ENCODE results near the gene MUSTN1. TPM values are rescaled to one million over a fixed set of nuclear protein-coding genes. Genes with fewer than 3 reads are reported as not detected.

MUSTN1 gene
- polyA plus RNA-seq, 1 experiment = not detected

GRCh38 chr3:52841981-52842340, 7.1 kb upstream of the MUSTN1 start:
- POLR2A ChIA-PET = no interaction called here
- H3K4me3 ChIP-seq (ENCODE audit: low read depth, low read length) = no peak overlapping the region
- CTCF ChIA-PET = no interaction called here

GRCh38 chr3:52841211-52841980, 6.6 kb upstream of the MUSTN1 start:
- Histone ChIP-seq H3K27me3 (ENCODE audit: control insufficient read depth, insufficient read depth, low read length) (no peaks in the 10 kb centered on the region), H3K4me3 (ENCODE audit: low read depth, low read length) (no peak overlapping the region), H3K36me3 (ENCODE audit: control insufficient read depth, insufficient read depth, low read length) (peaks cover 6% of the 10 kb centered on the region)
- no peak for DNase-seq (ENCODE audit: low read depth)
- no peak for TF ChIP-seq CTCF (IDR thresholded peaks at IDR 0.05; ENCODE audit: insufficient read depth, low read depth, low read length)
- ChIA-PET POLR2A (interaction anchor here (0.7 kb wide), 1 partner anchor 51 kb away, joined by 16 read pairs; no protein-coding TSS in a partner anchor), CTCF (interaction anchor here (0.8 kb wide), 1 partner anchor 21 kb away, joined by 3 read pairs; no protein-coding TSS in a partner anchor)

More at GRCh38 chr3:52841981-52842340, 7.1 kb upstream of the MUSTN1 start:
- peaks cover 6% of the 10 kb centered on the region for H3K36me3 ChIP-seq (ENCODE audit: control insufficient read depth, insufficient read depth, low read length)
- H3K27me3 ChIP-seq (ENCODE audit: control insufficient read depth, insufficient read depth, low read length) = no peaks in the 10 kb centered on the region
- no peak for DNase-seq (ENCODE audit: low read depth)
- TF ChIP-seq CTCF (IDR thresholded peaks at IDR 0.05; ENCODE audit: insufficient read depth, low read depth, low read length) = no peak

GRCh38 chr3:52839892-52840545, 5.2 kb upstream of the MUSTN1 start:
- no peaks in the 10 kb centered on the region for H3K27me3 ChIP-seq (ENCODE audit: control insufficient read depth, insufficient read depth, low read length)
- ChIA-PET POLR2A (no interaction called here), CTCF (interaction anchor here (1.0 kb wide), 1 partner anchor 95 kb away, joined by 3 read pairs; no protein-coding TSS in a partner anchor)
- no peak for TF ChIP-seq CTCF (IDR thresholded peaks at IDR 0.05; ENCODE audit: insufficient read depth, low read depth, low read length)
- peaks cover 9% of the 10 kb centered on the region for H3K36me3 ChIP-seq (ENCODE audit: control insufficient read depth, insufficient read depth, low read length)
- no peak for DNase-seq (ENCODE audit: low read depth)
- no peak overlapping the region for H3K4me3 ChIP-seq (ENCODE audit: low read depth, low read length)

- ChIA-PET POLR2A (no interaction called here), CTCF (interaction anchor here (1.0 kb wide), 1 partner anchor 96 kb away, joined by 3 read pairs; no protein-coding TSS in a partner anchor)
- H3K27me3 ChIP-seq (ENCODE audit: control insufficient read depth, insufficient read depth, low read length) = no peaks in the 10 kb centered on the region
- no peak for TF ChIP-seq CTCF (IDR thresholded peaks at IDR 0.05; ENCODE audit: insufficient read depth, low read depth, low read length)
- peaks cover 9% of the 10 kb centered on the region for H3K36me3 ChIP-seq (ENCODE audit: control insufficient read depth, insufficient read depth, low read length)
- no peak for DNase-seq (ENCODE audit: low read depth)
- no peak overlapping the region for H3K4me3 ChIP-seq (ENCODE audit: low read depth, low read length)
These were observed 4.4 kb upstream of the MUSTN1 start for GRCh38 chr3:52839268-52839575.

- ChIA-PET POLR2A (no interaction called here), CTCF (interaction anchor here (0.5 to 5.3 kb wide), 5 partner anchors 8 to 294 kb away, joined by 3 to 30 read pairs (median 3); no protein-coding TSS in a partner anchor)
- TF ChIP-seq CTCF (IDR thresholded peaks at IDR 0.05; ENCODE audit: insufficient read depth, low read depth, low read length) = no peak
- DNase-seq (ENCODE audit: low read depth) = no peak
- Histone ChIP-seq H3K27me3 (ENCODE audit: control insufficient read depth, insufficient read depth, low read length) (no peaks in the 10 kb centered on the region), H3K4me3 (ENCODE audit: low read depth, low read length) (no peak overlapping the region), H3K36me3 (ENCODE audit: control insufficient read depth, insufficient read depth, low read length) (peaks cover 9% of the 10 kb centered on the region)
These were observed 3.9 kb upstream of the MUSTN1 start for GRCh38 chr3:52838561-52839267.
